ENCODE results near the gene PLCH1. TPM values are rescaled to one million over a fixed set of nuclear protein-coding genes. Genes with fewer than 3 reads are reported as not detected.
A peak's percentile ranks its signal among the peaks of the same experiment; 100 is the strongest.

Gene PLCH1
- total RNA-seq, 1 donor: 11.7 TPM

- H3K4me3 ChIP-seq (ENCODE audit: low read depth, low read length): no peak overlapping the region
- no peak for TF ChIP-seq CTCF (IDR thresholded peaks at IDR 0.05; ENCODE audit: insufficient read depth, low read depth, low read length)
- peak; percentile 42 for DNase-seq (ENCODE audit: low read depth)
Measured at GRCh38 chr3:155594526-155595187, 150.2 kb downstream of the PLCH1 start.

- TF ChIP-seq CTCF (IDR thresholded peaks at IDR 0.05; ENCODE audit: insufficient read depth, low read depth, low read length): no peak
- DNase-seq (ENCODE audit: low read depth): no peak
- no peak overlapping the region for H3K4me3 ChIP-seq (ENCODE audit: low read depth, low read length)
Measured at GRCh38 chr3:155587581-155587980, 157.3 kb downstream of the PLCH1 start.

- no peak overlapping the region for H3K4me3 ChIP-seq (ENCODE audit: low read depth, low read length)
- no peak for DNase-seq (ENCODE audit: low read depth)
- TF ChIP-seq CTCF (IDR thresholded peaks at IDR 0.05; ENCODE audit: insufficient read depth, low read depth, low read length): no peak
Measured at GRCh38 chr3:155585384-155585783, 159.5 kb downstream of the PLCH1 start.

GRCh38 chr3:155581579-155581978 is 163.3 kb downstream of the PLCH1 start:
- no peak overlapping the region for H3K4me3 ChIP-seq (ENCODE audit: low read depth, low read length)
- no peak for DNase-seq (ENCODE audit: low read depth)
- no peak for TF ChIP-seq CTCF (IDR thresholded peaks at IDR 0.05; ENCODE audit: insufficient read depth, low read depth, low read length)

GRCh38 chr3:155572085-155572484 is 172.8 kb downstream of the PLCH1 start:
- H3K4me3 ChIP-seq (ENCODE audit: low read depth, low read length): no peak overlapping the region
- peak; percentile 67 for DNase-seq (ENCODE audit: low read depth)
- no peak for TF ChIP-seq CTCF (IDR thresholded peaks at IDR 0.05; ENCODE audit: insufficient read depth, low read depth, low read length)

- no peak overlapping the region for H3K4me3 ChIP-seq (ENCODE audit: low read depth, low read length)
- no peak for DNase-seq (ENCODE audit: low read depth)
- TF ChIP-seq CTCF (IDR thresholded peaks at IDR 0.05; ENCODE audit: insufficient read depth, low read depth, low read length): no peak
Measured at GRCh38 chr3:155568295-155568694, 176.6 kb downstream of the PLCH1 start.

GRCh38 chr3:155560594-155560993 is 184.3 kb downstream of the PLCH1 start:
- H3K4me3 ChIP-seq (ENCODE audit: low read depth, low read length): no peak overlapping the region
- no peak for DNase-seq (ENCODE audit: low read depth)
- no peak for TF ChIP-seq CTCF (IDR thresholded peaks at IDR 0.05; ENCODE audit: insufficient read depth, low read depth, low read length)
